GDM1 (cell line): Measurements from ENCODE around the gene HSP90AA1.
"Not testable (repeated sequence)": the region's sequence is repeated elsewhere in the genome, so short reads cannot be mapped to it uniquely, and the experiment has no call there.

Experiments
- DNase-seq: peaks from one replicate; lab custom pipeline; 2025; lab: John Stamatoyannopoulos, UW

Gene HSP90AA1

DNA sequence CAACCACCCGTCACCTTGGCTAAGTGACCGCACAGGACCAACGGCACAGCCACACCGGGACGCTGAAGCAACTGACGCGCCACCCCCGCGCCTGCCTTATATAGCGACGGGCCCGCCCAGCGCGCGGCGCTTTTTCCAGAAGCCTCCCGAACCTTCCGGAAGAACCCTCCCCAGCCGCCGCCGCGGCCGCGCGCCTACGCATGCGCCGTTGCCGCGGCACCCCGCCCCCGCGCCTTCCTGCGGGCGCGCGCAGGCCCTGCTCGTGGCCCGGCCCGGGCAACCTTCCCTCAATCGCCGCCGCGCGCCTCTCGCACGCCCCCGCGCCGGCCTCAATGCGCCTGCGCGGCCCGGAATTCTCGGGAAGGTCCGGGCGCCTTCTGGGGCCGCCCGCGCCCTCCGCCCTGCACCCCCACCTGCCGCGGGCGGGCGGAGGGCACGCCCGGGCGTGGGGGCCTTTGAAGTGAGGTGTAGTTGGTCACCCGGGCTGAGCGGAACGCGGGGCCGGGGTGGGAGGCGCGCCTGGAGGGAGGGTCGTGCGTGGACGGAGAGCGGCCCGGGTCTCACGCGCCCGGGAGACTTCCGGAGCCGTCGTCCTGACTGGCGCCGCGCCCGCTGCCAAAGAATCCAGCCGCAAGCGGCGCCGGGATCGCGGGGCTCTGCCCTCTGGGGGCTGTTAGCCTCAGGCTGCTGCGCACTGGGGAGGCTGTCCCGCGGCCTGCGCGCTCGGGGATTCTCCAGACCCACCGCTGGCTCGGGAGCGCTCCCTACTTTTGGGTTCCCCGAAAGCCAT is at the start of gene HSP90AA1:
Gene HSP90AA1, minus strand, starts transcription at position 73 of the 790 bp plus-strand sequence. CDS start 666 bp downstream, outside the sequence.
- peak; percentile 95 for DNase-seq

DNA sequence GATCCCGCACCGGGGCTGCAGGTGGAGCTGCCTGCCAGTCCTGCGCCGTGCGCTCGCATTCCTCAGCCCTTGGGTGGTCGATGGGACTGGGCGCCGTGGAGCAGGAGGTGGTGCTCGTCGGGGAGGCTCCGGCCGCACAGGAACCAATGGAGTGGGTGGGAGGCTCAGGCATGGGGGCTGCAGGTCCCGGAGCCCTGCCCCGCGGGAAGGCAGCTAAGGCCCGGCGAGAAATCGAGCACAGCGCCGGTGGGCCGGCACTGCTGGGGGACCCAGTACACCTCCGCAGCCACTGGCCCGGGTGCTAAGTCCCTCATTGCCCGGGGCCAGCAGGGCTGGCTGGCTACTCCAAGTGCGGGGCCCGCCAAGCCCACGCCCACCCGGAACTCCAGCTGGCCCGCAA is 48.6 kb upstream of the HSP90AA1 start:
- not testable (repeated sequence) for DNase-seq

DNA sequence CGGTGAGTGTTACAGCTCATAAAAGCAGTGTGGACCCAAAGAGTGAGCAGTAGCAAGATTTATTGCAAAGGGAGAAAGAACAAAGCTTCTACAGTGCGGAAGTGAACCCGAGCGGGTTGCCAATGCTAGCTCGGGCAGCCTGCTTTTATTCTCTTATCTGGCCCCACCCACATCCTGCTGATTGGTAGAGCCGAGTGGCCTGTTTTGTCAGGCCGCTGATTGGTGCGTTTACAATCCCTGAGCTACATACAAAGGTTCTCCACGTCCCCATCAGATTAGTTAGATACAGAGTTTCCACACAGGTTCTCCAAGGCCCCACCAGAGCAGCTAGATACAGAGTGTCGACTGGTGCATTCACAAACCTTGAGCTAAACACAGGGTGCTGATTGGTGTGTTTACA is 47.9 kb upstream of the HSP90AA1 start:
- not testable (repeated sequence) for DNase-seq

- not testable (repeated sequence) for DNase-seq
Measured at GRCh38 chr14:102134021-102134420, 47.2 kb upstream of the HSP90AA1 start.

DNA sequence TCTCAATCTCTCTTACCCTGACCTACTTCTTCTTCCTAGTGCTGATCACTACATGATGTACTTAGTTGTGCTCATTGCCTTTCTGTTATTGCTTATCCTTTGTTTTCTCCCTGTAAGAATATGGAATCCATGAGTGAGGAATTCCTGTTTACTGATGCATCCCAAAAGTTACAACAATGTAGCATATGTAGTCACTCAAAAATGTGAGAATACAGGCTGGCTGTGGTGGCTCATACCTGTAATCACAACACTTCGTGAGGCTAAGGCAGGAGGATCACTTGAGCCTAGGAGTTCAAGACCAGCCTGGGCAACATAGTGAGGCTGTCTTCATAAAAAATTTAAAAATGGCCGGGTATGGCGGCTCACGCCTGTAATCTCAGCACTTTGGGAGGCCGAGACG is 44.9 kb upstream of the HSP90AA1 start:
- no peak for DNase-seq

DNA sequence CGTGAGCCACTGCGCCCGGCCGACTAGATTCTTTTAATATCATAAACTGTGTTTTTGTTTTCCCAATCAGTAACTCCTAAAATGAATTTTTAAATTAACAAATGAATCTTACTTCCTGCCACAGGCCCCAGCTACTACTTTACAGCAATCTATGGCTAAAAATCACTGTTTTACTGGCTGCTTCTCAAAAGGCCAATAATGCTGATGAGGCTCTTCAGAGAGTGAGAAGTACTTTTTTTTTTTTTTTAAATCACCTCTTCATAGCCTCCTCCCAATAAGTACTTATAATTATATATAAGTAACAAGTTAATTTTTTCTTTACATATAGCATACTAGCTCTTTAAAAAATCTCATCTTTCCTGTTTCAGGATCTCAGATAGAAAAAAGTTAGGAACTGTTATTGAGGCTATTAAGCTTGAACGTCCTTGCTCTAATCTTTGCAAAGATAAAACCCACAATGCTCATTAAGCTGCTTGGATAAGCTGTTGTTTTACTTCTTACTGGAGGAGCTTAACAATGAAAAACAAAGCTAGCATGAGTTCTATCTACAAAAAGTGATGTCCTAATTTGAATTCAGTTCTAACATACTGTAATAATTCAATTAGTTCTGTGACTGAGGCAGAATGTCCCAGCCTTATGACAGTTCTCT is 40.1 kb upstream of the HSP90AA1 start:
- no peak for DNase-seq

DNA sequence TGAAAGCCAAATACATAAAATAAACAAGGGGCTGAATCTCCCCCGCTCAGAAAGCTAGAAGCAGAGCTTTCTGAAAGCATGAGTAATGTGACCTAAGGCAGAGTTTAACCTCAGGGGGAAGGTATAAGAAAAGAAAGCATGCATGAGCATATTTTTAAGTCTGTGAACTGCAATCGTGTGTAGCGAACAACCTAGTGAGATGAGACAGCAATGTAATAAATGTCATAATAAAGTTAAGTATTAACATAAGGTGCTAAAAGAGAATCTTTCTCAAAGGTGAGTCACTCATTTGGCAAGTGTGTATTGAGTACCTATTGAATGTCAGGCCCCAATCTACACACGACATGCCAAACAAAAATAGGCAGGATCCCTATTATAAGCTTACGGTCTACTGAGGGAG is 38.7 kb upstream of the HSP90AA1 start:
- no peak for DNase-seq

DNA sequence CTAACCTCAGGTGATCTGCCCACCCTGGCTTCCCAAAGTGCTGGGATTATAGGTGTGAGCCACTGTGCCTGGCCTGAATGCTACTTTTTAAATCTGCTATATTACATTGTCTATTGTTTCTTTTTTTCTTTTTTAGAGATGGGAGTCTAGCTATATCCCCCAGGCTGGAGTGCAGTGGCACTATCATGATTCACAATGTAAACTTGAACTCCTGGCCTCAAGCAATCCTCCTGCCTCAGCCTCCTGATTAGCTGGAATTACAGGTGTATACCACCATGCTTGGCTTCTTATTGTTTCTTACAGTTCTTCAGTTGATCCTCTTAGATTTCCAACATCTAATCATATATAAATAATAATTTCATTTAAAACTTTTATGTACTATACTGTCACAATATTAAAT is 37.6 kb upstream of the HSP90AA1 start:
- DNase-seq = no peak

- DNase-seq = no peak
Measured at GRCh38 chr14:102121567-102121966, 34.7 kb upstream of the HSP90AA1 start.

DNA sequence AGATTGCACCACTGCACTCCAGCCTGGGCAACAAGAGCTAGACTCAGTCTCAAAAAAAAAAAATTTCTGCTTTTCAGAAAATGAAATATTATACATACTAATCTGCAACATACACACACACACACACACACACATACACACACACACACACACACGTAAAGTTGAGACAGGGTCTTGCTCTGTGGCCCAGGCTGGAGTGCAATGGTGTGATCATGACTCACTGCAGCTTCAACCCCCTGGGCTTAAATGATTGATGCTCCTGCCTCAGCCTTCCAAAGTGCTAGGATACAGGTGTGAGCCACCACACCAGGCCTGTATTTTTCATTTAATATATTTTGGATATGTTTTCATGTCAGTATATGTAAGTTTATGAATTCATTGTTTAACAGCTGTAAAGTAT is 34.0 kb upstream of the HSP90AA1 start:
- no peak for DNase-seq

GRCh38 chr14:102117852-102118251 is 31.0 kb upstream of the HSP90AA1 start:
- DNase-seq = no peak

DNA sequence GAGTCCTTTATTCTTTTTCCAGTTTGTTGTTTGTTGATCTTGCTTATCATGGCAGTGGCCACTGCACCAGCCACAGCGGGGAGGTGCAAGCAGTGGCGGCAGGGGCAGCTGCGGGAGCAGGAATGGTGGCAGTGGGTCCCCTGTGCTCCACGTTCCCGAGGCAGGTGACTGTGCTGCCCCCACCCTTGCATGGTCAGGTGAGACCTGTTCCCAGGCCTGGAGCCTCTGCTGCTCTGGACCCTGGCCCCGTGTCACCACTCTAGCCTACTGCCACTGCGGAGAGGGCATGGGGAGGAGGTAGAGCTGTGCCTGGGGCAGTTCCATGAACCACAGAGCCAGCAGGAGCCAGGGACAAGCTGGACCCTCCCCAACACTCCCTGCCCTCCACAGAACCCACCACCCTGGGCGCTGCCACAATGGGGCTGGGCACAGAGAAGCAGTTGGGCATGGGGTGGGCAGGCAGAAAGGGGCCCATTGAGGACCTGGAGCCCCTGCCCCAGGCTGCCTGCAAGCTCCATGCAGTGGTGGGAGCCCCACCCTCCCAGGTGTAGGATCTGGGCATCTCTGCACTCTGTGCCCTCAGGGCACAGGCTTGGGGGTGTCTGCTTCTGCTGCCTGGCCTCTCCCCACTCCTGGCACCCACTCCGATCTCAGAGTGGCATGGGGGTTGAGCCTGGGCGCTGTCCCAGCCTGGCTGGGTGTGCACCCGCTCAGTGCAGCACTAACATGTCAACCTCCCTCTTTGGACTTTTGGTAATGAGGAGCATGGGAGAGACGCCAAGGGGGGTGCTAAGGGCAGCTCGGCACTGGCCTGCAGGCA is 29.7 kb upstream of the HSP90AA1 start:
- DNase-seq = no peak

DNA sequence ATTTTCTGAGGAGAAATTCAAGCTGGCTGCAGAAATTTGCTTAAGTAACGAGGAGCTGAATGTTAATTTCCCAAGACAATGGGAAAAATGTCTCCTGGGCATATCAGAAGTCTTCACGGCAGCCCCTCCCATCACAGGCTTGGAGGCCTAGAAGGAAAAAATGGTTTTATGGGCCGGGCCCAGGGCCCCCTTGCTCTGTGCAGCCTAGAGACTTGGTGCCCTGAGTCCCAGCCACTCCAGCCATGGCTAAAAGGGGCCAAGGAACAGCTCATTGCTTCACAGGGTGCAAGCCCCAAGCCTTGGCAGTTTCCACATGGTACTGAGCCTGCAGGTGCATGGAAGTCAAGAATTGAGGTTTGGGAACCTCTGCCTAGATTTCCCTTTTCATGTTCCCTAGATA is 24.3 kb upstream of the HSP90AA1 start:
- DNase-seq = no peak

GRCh38 chr14:102109332-102109731 is 22.5 kb upstream of the HSP90AA1 start:
- not testable (repeated sequence) for DNase-seq

GRCh38 chr14:102105369-102105768 is 18.5 kb upstream of the HSP90AA1 start:
- no peak for DNase-seq

DNA sequence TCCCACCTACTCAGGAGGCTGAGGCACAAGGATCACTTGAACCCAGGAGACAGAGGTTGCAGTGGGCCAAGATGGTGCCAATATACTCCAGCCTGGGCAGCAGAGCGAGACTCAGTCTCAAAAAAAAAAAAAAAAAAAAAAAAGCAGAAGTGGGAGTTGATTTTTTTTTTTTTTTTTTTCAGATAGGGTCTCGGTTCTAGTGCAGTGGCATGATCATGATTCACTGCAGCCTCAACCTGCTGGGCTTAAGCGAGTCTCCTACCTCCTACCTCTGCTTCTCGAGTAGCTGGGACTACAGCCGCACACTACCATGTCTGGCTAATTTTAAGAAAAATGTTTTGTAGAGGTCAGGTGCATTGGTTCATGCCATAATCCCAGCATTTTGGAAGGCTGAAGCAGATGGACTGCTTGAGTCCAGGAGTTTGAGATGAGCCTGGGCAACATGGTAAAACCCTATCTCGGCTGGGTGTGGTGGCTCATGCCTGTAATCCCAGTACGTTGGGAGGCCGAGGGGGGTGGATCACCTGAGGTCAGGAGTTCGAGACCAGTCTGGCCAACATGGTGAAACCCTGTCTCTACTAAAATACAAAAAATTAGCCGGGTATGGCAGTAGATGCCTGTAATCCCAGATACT is 16.3 kb upstream of the HSP90AA1 start:
- no peak for DNase-seq

DNA sequence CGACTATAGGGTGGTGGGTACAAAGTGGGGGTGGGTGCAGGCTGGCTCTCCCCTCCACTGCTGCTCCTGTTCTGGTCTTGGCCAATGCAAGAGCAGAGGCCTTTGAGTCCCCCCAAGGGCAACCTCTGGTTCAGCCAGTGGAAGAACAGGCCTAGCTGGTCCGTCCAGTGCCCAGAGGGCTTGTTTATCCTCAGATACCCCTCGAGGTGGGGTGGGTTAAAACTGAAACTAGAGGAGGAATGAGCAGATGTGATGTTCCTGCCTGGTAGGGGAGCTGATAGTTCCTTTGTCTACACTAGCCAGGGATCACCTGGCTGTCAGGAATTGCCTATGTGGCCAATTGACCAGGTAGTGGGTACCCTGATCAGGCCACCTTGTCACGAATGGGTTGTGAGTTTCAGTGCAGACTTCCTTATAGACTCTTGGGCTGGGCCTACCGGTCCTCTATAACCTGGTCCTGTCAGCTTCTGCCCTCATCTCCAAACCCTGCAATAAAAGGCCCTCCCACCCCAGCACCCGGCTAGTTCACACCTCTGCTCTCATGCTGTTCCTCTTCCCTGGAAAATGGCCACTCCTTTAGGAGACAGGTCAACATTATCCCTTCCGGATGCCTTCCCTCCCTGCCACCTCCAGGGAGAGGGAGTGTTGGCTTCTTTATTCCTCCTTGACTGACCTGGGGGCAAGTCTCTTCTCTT is 10.7 kb upstream of the HSP90AA1 start:
- no peak for DNase-seq

DNA sequence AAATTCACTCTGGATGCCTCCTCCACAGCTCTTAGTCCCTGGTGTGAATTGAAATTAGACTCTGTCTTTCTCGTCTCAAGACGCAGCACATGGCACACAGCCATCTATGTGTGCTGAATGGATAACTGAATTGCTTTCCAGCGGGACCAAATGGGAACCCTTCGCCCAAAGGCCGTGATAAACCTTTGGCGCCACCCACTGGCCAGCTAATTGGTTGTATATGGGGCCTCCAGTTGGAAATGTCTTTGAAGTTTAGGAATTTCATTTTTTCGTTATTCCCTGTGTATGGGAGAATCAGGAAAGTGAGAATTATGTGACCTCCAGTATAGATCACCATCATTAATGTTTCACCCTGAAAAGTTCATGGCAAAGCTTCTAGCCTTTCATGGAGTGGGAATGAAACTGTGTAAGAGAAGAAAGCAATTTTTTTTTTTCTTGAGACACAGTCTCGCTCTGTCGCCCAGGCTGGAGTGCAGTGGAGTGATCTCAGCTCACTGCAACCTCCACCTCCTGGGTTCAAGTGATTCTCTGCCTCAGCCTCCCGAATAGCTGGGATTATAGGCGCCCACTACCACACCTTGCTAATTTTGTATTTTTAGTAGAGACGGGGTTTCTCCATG is 9.8 kb upstream of the HSP90AA1 start:
- peak; percentile 48 for DNase-seq

DNA sequence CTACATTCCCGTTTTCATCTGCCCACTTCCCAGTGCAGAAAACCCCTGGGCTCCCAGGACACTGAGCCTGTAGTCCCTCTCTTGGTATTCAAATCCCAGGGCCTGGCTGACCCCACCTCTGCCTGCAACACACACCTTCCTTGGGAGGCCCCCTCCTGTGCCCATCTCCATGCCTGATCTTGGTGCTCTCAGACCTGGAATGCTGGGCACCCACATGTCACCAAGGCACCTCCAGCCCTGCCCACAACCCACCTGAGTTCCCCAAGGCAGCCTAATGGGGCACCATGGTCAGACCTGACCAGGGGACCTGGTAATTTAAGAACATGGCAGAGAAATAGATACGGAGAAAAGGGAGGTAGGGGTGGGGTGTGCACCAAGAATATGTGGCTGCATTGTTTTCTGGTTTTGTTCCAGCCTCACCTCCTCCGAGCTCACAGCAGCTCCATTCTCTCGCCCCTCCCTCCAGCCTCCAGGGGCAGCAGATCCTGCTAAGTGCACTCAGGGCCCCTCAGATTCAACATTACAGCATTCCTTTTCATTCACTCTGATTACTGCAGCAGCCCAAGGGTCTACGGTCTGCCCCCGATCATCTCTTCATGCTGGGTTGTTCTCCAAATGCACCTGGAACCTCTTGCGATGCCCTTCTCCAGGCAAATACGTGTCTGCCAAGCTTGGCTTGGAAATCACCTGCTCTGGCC is 9.2 kb upstream of the HSP90AA1 start:
- no peak for DNase-seq

DNA sequence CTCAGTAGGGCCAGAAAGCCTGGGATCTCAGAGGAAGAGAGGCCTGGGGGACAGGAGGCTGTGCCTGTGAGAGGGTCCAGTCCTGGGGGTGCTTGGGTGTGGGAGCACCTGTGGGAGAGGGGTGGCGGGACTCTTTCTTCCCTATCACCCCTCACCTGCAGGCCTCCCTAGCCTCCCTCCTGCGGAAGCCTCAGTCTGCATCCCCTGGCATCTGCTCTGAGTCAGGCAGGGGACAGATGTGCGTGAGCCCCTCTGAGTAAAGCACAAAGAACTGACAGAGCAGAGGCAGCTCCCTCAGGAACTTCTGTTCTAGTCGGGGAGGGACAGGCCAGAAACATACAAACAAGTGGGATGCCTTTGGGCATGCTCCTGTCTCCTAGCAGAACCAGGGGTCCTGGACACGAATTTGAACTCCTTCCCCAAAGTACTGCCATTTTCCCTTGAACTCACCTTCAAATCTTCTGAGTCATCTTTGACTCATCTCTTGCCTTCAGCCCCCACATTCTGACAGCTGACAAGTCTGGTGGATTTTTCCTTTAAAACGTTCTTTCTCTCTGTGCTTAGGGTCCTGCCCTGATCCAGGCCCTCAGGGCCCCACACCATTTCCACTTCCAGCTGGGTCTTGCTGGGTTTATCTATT is 8.5 kb upstream of the HSP90AA1 start:
- no peak for DNase-seq
